GM12874 (cell line): Measurements from ENCODE around the gene PTPRE.

Experiments
- CTCF ChIP-seq: IDR thresholded peaks from 2 replicates; pipeline ENCODE4 v1.5.1; 2011; ENCODE audit warnings: low read depth, mild to moderate bottlenecking, control low read depth, low read length, moderate library complexity; ENCODE audit not compliant: insufficient read depth

The PTPRE gene

GRCh38 chr10:128072941-128073645 is 166.2 kb downstream of the PTPRE start:
- TF ChIP-seq CTCF = no peak

- TF ChIP-seq CTCF = no peak
These were observed 167.0 kb downstream of the PTPRE start for GRCh38 chr10:128073890-128074289.

GRCh38 chr10:128074589-128074988 is 167.7 kb downstream of the PTPRE start:
- no peak for TF ChIP-seq CTCF

GRCh38 chr10:128077155-128077875 is 170.4 kb downstream of the PTPRE start:
- TF ChIP-seq CTCF = no peak

GRCh38 chr10:128078136-128078969 is 171.4 kb downstream of the PTPRE start:
- peak; percentile 79 for TF ChIP-seq CTCF

- no peak for TF ChIP-seq CTCF
These were observed 173.3 kb downstream of the PTPRE start for GRCh38 chr10:128080231-128080630.

- TF ChIP-seq CTCF = no peak
These were observed 173.7 kb downstream of the PTPRE start for GRCh38 chr10:128080641-128081040.
